Esophagus muscularis mucosa (tissue), 4 donors: ENCODE results near the gene KCNE3.
"Not testable (repeated sequence)": the region's sequence is repeated elsewhere in the genome, so short reads cannot be mapped to it uniquely, and the experiment has no call there.

Experiments
- CTCF ChIP-seq, 3 experiments: fragments of 200-600 bp in 2 of 3; fragments of 450-650 bp in 1 of 3; sonication (generic) in 2 of 3; IDR thresholded peaks; one replicate each; pipeline ENCODE4 v1.5.1; 2017 to 2019; ENCODE audit warnings: antibody characterized with exemption in 3 of 3, mild to moderate bottlenecking in 2 of 3, moderate library complexity in 1 of 3
- EP300 ChIP-seq: sonication (generic); formaldehyde crosslinking; IDR thresholded peaks from one replicate; pipeline ENCODE4 v1.6.1; 2017; ENCODE audit warnings: antibody characterized with exemption
- POLR2A ChIP-seq: fragments of 450-650 bp; IDR thresholded peaks from one replicate; pipeline ENCODE4 v1.6.1; 2017; ENCODE audit warnings: antibody characterized with exemption, moderate library complexity, mild to moderate bottlenecking, low read depth
- POLR2AphosphoS5 ChIP-seq, 2 donors: sonication (generic); formaldehyde crosslinking; IDR thresholded peaks; one replicate each; pipeline ENCODE4 v1.6.1; 2017; ENCODE audit warnings: antibody characterized with exemption in 2 of 2

DNA sequence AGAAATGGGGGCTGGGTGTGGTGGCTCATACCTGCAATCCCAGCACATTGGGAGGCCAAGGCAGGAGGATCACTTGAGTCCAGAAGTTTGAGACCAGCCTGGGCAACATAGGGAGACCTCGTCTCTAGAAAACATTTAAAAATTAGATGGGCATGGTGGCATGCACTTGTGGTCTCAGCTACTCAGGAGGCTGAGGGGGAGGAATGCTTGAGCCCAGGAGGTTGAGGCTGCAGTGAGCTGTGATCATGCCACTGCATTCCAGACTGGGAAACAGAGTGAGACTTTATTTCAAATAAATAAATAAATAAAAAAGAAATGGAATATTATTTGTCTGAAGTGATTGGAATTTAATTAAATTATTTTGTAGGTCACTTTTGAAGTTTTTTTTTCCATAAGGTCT, 50.4 kb downstream of the KCNE3 start:
- not testable (repeated sequence) for TF ChIP-seq CTCF (IDR thresholded peaks at IDR 0.05); EP300; POLR2AphosphoS5 (IDR thresholded peaks at IDR 0.05); POLR2A
